Liver (tissue), 3 donors: ENCODE results near the gene PPM1L.
"Not testable (repeated sequence)": the region's sequence is repeated elsewhere in the genome, so short reads cannot be mapped to it uniquely, and the experiment has no call there.

ENCODE experiments used
- GABPA ChIP-seq, 2 donors: IDR thresholded peaks in 1 of 2; conservative IDR thresholded peaks in 1 of 2; 2 replicates each; pipeline ENCODE4 v1.6.1; 2016; ENCODE audit warnings: antibody characterized with exemption in 2 of 2, mild to moderate bottlenecking in 1 of 2, moderate library complexity in 1 of 2
- JUND ChIP-seq, 2 donors: IDR thresholded peaks; 2 replicates each; pipeline ENCODE4 v1.6.1; 2016; ENCODE audit warnings: antibody characterized with exemption in 2 of 2
- SP1 ChIP-seq: IDR thresholded peaks from 2 replicates; pipeline ENCODE4 v1.6.1; 2018; ENCODE audit warnings: antibody characterized with exemption, mild to moderate bottlenecking
- YY1 ChIP-seq: IDR thresholded peaks from 2 replicates; pipeline ENCODE4 v1.6.1; 2016; ENCODE audit warnings: antibody characterized with exemption, mild to moderate bottlenecking
- TF ChIP-seq, protein P1 (sequence below): fragments of 150-350 bp; IDR thresholded peaks from 2 replicates; pipeline ENCODE4 v1.5.1; 2017; ENCODE audit warnings: improper control_type of control experiment, low read depth, low read length; ENCODE audit not compliant: missing input control
- TF ChIP-seq, protein P2 (sequence below): IDR thresholded peaks from 2 replicates; pipeline ENCODE4 v1.6.1; 2016; ENCODE audit warnings: antibody characterized with exemption
- donor health status: healthy.
- donor health status: healthy.

DNA sequence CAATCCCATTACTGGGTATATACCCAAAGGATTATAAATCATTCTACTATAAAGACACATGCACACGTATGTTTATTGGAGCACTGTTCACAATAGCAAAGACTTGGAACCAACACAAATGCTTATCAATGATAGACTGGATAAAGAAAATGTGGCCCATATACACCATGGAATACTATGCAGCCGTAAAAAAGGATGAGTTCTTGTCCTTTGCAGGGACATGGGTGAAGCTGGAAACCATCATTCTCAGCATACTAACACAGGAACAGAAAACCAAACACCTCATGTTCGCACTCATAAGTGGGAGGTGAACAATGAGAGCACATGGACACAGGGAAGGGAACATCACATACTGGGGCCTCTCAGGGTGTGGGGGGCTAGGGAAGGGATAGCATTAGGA lies 42.9 kb upstream of the PPM1L start:
- TF ChIP-seq, protein P1, sequence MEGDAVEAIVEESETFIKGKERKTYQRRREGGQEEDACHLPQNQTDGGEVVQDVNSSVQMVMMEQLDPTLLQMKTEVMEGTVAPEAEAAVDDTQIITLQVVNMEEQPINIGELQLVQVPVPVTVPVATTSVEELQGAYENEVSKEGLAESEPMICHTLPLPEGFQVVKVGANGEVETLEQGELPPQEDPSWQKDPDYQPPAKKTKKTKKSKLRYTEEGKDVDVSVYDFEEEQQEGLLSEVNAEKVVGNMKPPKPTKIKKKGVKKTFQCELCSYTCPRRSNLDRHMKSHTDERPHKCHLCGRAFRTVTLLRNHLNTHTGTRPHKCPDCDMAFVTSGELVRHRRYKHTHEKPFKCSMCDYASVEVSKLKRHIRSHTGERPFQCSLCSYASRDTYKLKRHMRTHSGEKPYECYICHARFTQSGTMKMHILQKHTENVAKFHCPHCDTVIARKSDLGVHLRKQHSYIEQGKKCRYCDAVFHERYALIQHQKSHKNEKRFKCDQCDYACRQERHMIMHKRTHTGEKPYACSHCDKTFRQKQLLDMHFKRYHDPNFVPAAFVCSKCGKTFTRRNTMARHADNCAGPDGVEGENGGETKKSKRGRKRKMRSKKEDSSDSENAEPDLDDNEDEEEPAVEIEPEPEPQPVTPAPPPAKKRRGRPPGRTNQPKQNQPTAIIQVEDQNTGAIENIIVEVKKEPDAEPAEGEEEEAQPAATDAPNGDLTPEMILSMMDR = not testable (repeated sequence)
- not testable (repeated sequence) for TF ChIP-seq GABPA (IDR thresholded peaks at IDR 0.05 in 1 of 2, conservative IDR thresholded peaks at IDR 0.05 in 1 of 2); JUND (IDR thresholded peaks at IDR 0.05); YY1; SP1
- TF ChIP-seq, protein P2, sequence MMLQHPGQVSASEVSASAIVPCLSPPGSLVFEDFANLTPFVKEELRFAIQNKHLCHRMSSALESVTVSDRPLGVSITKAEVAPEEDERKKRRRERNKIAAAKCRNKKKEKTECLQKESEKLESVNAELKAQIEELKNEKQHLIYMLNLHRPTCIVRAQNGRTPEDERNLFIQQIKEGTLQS = not testable (repeated sequence)
